DND-41 (cell line): ENCODE results near the gene TBC1D22A.

Experiments used
- CTCF ChIP-seq: IDR thresholded peaks from 2 replicates; pipeline ENCODE4 v1.5.1; 2012; ENCODE audit warnings: borderline replicate concordance, low read length, moderate library complexity, mild to moderate bottlenecking; ENCODE audit not compliant: poor library complexity, severe bottlenecking; ENCODE audit errors: extremely low read depth
- EZH2 ChIP-seq: IDR thresholded peaks from 3 replicates; pipeline ENCODE4 v1.6.1; 2012; ENCODE audit warnings: borderline replicate concordance, low read depth, mild to moderate bottlenecking, moderate library complexity, low read length, inconsistent platforms; ENCODE audit not compliant: severe bottlenecking

- no peak for TF ChIP-seq CTCF
- TF ChIP-seq EZH2, result no peak
Observed at GRCh38 chr22:46793497-46793896, 31.0 kb downstream of the TBC1D22A start.
